Lung (tissue), 12 donors: ENCODE results near the gene DKK3. TPM values are rescaled to one million over a fixed set of nuclear protein-coding genes. Genes with fewer than 3 reads are reported as not detected.

Experiments used
- ATAC-seq: fragments of 200-7000 bp; cut with Tn5 transposase; one replicate; pipeline ENCODE4 v1.9.1; 2020; ENCODE audit warnings: moderate number of reproducible peaks; ENCODE audit not compliant: insufficient read depth, low FRiP score
- DNase-seq, 3 donors: peaks; one replicate each; pipeline ENCODE4 v3.0.0-alpha.2; 2013 to 2017
- H3K27ac ChIP-seq, 2 donors: one replicate each; pipeline ENCODE4 v1.5.1; 2013; ENCODE audit warnings: mild to moderate bottlenecking in 2 of 2, moderate library complexity in 2 of 2, control low read depth in 1 of 2, inconsistent platforms in 1 of 2, low read depth in 1 of 2, low read length in 1 of 2
- H3K27me3 ChIP-seq, 3 donors: one replicate each; pipeline ENCODE4 v1.5.1; 2013; ENCODE audit warnings: low read length in 2 of 3; ENCODE audit not compliant: control insufficient read depth in 3 of 3, insufficient read depth in 3 of 3
- H3K36me3 ChIP-seq, 4 donors: one replicate each; pipeline ENCODE4 v1.5.1; 2013; ENCODE audit warnings: low read length in 4 of 4, mild to moderate bottlenecking in 1 of 4, moderate library complexity in 1 of 4; ENCODE audit not compliant: control insufficient read depth in 4 of 4, insufficient read depth in 4 of 4
- H3K4me1 ChIP-seq, 5 donors: one replicate each; pipeline ENCODE4 v1.5.1; 2013; ENCODE audit warnings: low read length in 5 of 5, mild to moderate bottlenecking in 2 of 5, moderate library complexity in 1 of 5; ENCODE audit not compliant: control insufficient read depth in 5 of 5, insufficient read depth in 5 of 5
- H3K4me3 ChIP-seq: one replicate; pipeline ENCODE4 v1.5.1; 2013; ENCODE audit warnings: mild to moderate bottlenecking, control low read depth, moderate library complexity
- H3K9ac ChIP-seq, 2 donors: one replicate each; pipeline ENCODE4 v1.5.1; 2013; ENCODE audit warnings: low read length in 2 of 2, control low read depth in 1 of 2; ENCODE audit not compliant: insufficient read depth in 1 of 2
- H3K9me3 ChIP-seq, 4 donors: one replicate each; pipeline ENCODE4 v1.5.1; 2013; ENCODE audit warnings: low read length in 3 of 4, mild to moderate bottlenecking in 1 of 4, moderate library complexity in 1 of 4; ENCODE audit not compliant: control insufficient read depth in 4 of 4, insufficient read depth in 3 of 4
- WGBS, 2 donors: extraction: QIAGEN DNeasy Blood & Tissue Kit; methylation state at CpG; one replicate each; pipeline ENCODE4 v1.1.7; 2013; 5-methylcytosine and 5-hydroxymethylcytosine counted together
- polyA plus RNA-seq, 2 donors: library from polyadenylated mRNA; stranded (reverse); fragments of 200-250 nt; gene quantifications; one replicate each; pipeline ENCODE4 v1.2.1, GENCODE V29; 2013
- total RNA-seq, 2 donors: library from RNA; depleted of rRNA in 1 of 2; stranded (reverse); fragments of >200 nt in 1 of 2; gene quantifications; one replicate each; pipeline ENCODE4 v1.2.1, GENCODE V29; 2014 to 2021
- TF ChIP-seq, protein P1 (sequence below): IDR thresholded peaks from 2 replicates; pipeline ENCODE4 v1.5.1; 2012; ENCODE audit warnings: mild to moderate bottlenecking; ENCODE audit errors: control extremely low read depth, extremely low read depth
- donor health status: control.
- donor health status: control.
- donor health status: Bipolar disorder and iron deficiency.
- donor health status: healthy.
- donor health status: DM: yes; HTN: yes; CAD: no.

The DKK3 gene
- total and polyA plus RNA-seq, 4 donors: 45.3 to 121 (median 94.5) TPM

DNA sequence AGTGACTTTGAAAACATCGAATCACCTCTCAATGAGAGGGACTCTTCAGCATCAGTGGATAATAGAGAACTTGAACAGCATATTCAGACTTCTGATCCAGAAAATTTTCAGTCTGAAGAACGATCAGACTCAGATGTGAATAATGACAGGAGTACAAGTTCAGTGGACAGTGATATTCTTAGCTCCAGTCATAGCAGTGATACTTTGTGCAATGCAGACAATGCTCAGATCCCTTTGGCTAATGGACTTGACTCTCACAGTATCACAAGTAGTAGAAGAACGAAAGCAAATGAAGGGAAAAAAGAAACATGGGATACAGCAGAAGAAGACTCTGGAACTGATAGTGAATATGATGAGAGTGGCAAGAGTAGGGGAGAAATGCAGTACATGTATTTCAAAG is 65.8 kb downstream of the DKK3 start:
- no peak overlapping the region for H3K4me3 ChIP-seq
- no peaks in the 10 kb centered on the region for H3K9me3 ChIP-seq
- H3K27ac ChIP-seq: no peak overlapping the region
- no peak for ATAC-seq
- H3K36me3 ChIP-seq: peaks cover 7 to 36% (median 23%) of the 10 kb centered on the region in 4 donors
- no peak overlapping the region for H3K9ac ChIP-seq
- 90 to 99% methylated on average over 3 of the region's 3 CpGs for WGBS, 2 donors
- no peak for DNase-seq
- no peaks in the 10 kb centered on the region for H3K27me3 ChIP-seq
- peaks cover 0 to 9% (median 0%) of the 10 kb centered on the region in 5 donors for H3K4me1 ChIP-seq
- TF ChIP-seq, protein P1, sequence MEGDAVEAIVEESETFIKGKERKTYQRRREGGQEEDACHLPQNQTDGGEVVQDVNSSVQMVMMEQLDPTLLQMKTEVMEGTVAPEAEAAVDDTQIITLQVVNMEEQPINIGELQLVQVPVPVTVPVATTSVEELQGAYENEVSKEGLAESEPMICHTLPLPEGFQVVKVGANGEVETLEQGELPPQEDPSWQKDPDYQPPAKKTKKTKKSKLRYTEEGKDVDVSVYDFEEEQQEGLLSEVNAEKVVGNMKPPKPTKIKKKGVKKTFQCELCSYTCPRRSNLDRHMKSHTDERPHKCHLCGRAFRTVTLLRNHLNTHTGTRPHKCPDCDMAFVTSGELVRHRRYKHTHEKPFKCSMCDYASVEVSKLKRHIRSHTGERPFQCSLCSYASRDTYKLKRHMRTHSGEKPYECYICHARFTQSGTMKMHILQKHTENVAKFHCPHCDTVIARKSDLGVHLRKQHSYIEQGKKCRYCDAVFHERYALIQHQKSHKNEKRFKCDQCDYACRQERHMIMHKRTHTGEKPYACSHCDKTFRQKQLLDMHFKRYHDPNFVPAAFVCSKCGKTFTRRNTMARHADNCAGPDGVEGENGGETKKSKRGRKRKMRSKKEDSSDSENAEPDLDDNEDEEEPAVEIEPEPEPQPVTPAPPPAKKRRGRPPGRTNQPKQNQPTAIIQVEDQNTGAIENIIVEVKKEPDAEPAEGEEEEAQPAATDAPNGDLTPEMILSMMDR: no peak

DNA sequence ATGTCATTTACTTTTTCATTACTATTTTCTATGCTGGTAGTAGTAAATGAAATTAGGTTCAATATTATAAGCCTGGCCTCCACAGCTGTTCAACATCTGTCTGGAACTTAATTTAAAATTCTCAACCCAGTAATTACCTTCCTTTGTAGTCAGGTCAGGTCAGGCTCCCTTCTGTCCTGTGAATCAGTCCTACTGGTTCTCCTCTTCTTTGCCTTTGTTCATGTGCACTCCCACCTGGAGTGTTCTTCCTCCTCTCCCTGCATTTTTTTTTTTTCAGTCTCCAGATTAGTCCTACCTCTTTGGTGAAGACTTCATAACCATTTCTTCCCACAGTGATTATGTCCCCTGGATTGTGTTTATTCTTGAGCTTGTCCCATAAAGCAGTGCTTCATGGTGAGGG is 67.9 kb downstream of the DKK3 start:
- DNase-seq (no peak), ATAC-seq (no peak)
- H3K27me3 ChIP-seq: no peaks in the 10 kb centered on the region
- H3K9me3 ChIP-seq: no peaks in the 10 kb centered on the region
- no peaks in the 10 kb centered on the region for H3K4me1 ChIP-seq
- peaks cover 7 to 36% (median 25%) of the 10 kb centered on the region in 4 donors for H3K36me3 ChIP-seq
- H3K9ac ChIP-seq: no peak overlapping the region
- no peak overlapping the region for H3K4me3 ChIP-seq
- TF ChIP-seq, protein P1: no peak
- H3K27ac ChIP-seq: no peak overlapping the region

DNA sequence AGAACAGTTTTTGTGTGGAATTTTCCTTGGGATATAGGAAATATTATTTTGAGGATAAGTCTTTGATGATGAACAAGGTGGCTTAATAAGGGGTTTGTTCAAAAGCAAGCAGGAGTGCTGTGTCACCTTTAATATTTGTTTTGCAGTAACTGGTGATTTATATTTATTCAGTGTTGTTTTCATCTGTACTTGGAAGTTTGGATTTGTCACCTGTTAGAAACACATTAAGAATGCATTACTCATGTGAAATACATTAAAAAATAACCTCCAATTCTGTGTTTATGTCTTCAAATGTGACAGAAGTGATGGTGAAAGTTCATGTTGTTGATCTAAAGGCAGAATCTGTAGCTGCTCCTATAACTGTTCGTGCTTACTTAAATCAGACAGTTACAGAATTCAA is 70.5 kb downstream of the DKK3 start:
- H3K4me3 ChIP-seq: no peak overlapping the region
- no peak for ATAC-seq
- no peak overlapping the region for H3K9ac ChIP-seq
- no peaks in the 10 kb centered on the region for H3K4me1 ChIP-seq
- peaks cover 8 to 34% (median 29%) of the 10 kb centered on the region in 4 donors for H3K36me3 ChIP-seq
- no peak overlapping the region for H3K27ac ChIP-seq
- H3K9me3 ChIP-seq: no peaks in the 10 kb centered on the region
- no peak for DNase-seq
- no peaks in the 10 kb centered on the region for H3K27me3 ChIP-seq
- TF ChIP-seq, protein P1: no peak
- WGBS, 2 donors: 97 to 100% methylated on average over 1 of the region's 1 CpG

DNA sequence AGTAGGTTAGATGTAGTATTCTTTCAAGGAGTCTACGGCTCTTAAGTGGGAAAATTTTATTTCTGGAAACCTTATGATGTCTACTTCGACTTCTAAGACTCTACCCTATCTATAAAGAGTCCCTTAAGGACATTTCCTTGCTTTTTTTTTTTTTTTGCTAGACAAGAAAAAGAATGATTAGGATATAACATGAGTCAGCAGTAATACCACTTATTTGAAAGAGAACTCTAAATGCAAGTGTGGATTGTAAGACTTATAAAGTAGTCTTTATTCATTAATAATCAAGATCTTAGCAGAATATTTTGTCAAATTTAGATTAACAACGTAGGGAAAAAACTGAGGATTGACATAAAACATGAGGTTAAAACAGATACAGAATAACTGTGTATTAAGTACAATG is 71.0 kb downstream of the DKK3 start:
- DNase-seq (no peak), ATAC-seq (no peak)
- Histone ChIP-seq H3K9ac (no peak overlapping the region), H3K9me3 (no peaks in the 10 kb centered on the region), H3K36me3 (peaks cover 8 to 34% (median 27%) of the 10 kb centered on the region in 4 donors), H3K4me1 (no peaks in the 10 kb centered on the region), H3K27ac (no peak overlapping the region), H3K4me3 (no peak overlapping the region), H3K27me3 (no peaks in the 10 kb centered on the region)
- WGBS, 2 donors: 74 to 80% methylated on average over 3 of the region's 3 CpGs
- TF ChIP-seq, protein P1: no peak
